ENCODE results near the gene SLC10A7.

Gene SLC10A7

GRCh38 chr4:146235654-146236177 lies 286.0 kb downstream of the SLC10A7 start:
- TF ChIP-seq CTCF (IDR thresholded peaks at IDR 0.05; ENCODE audit: extremely low read depth, missing control alignments), result no peak
- DNase-seq (ENCODE audit: low spot score), result no peak

- no peak for DNase-seq (ENCODE audit: low spot score)
- TF ChIP-seq CTCF (IDR thresholded peaks at IDR 0.05; ENCODE audit: extremely low read depth, missing control alignments), result no peak
Measured at GRCh38 chr4:146232131-146232722, 289.5 kb downstream of the SLC10A7 start.

GRCh38 chr4:146229406-146229805 lies 292.3 kb downstream of the SLC10A7 start:
- TF ChIP-seq CTCF (IDR thresholded peaks at IDR 0.05; ENCODE audit: extremely low read depth, missing control alignments), result no peak
- DNase-seq (ENCODE audit: low spot score), result no peak

- no peak for DNase-seq (ENCODE audit: low spot score)
- no peak for TF ChIP-seq CTCF (IDR thresholded peaks at IDR 0.05; ENCODE audit: extremely low read depth, missing control alignments)
Measured at GRCh38 chr4:146224326-146224966, 297.3 kb downstream of the SLC10A7 start.

GRCh38 chr4:146222313-146222712 lies 299.4 kb downstream of the SLC10A7 start:
- DNase-seq (ENCODE audit: low spot score), result no peak
- TF ChIP-seq CTCF (IDR thresholded peaks at IDR 0.05; ENCODE audit: extremely low read depth, missing control alignments), result no peak

GRCh38 chr4:146214238-146214637 lies 307.5 kb downstream of the SLC10A7 start, which contains the start of gene REELD1:
REELD1 (plus strand) TSS chr4:146214538; CDS start chr4:146216953, 2,415 bp downstream.
- no peak for TF ChIP-seq CTCF (IDR thresholded peaks at IDR 0.05; ENCODE audit: extremely low read depth, missing control alignments)
- no peak for DNase-seq (ENCODE audit: low spot score)

- no peak for TF ChIP-seq CTCF (IDR thresholded peaks at IDR 0.05; ENCODE audit: extremely low read depth, missing control alignments)
- no peak for DNase-seq (ENCODE audit: low spot score)
Measured at GRCh38 chr4:146212781-146213180, 309.0 kb downstream of the SLC10A7 start.

Measured in GM20000 (cell line).